Activated naive CD4-positive, alpha-beta T cell treated with anti-CD3 and anti-CD28 coated beads, Interleukin-2, amount 50 U/mL, for 24 hours (primary cell): Measurements from ENCODE around the gene THBS2.
"Not testable (repeated sequence)": the region's sequence is repeated elsewhere in the genome, so short reads cannot be mapped to it uniquely, and the experiment has no call there.

Source experiments
- H3K27ac Mint-ChIP-seq: one replicate; pipeline ENCODE4 v1.8.0; 2021; ENCODE audit warnings: mild to moderate bottlenecking, mixed read lengths
- H3K27me3 Mint-ChIP-seq: one replicate; pipeline ENCODE4 v1.8.0; 2021; ENCODE audit warnings: mixed read lengths
- H3K36me3 Mint-ChIP-seq: one replicate; pipeline ENCODE4 v1.8.0; 2021; ENCODE audit warnings: mixed read lengths
- H3K4me1 Mint-ChIP-seq: one replicate; pipeline ENCODE4 v1.8.0; 2021; ENCODE audit warnings: mixed read lengths
- H3K4me3 Mint-ChIP-seq: one replicate; pipeline ENCODE4 v1.8.0; 2021; ENCODE audit warnings: mild to moderate bottlenecking, mixed read lengths
- H3K9me3 Mint-ChIP-seq: one replicate; pipeline ENCODE4 v1.8.0; 2021; ENCODE audit warnings: mixed read lengths

The THBS2 gene

GRCh38 chr6:169263836-169264608 is 10.4 kb upstream of the THBS2 start:
- Mint-ChIP-seq H3K4me1 (no peaks in the 10 kb centered on the region), H3K9me3 (no peaks in the 10 kb centered on the region), H3K36me3 (no peaks in the 10 kb centered on the region), H3K27ac (no peak overlapping the region), H3K4me3 (no peak overlapping the region), H3K27me3 (peaks cover 7% of the 10 kb centered on the region)

DNA sequence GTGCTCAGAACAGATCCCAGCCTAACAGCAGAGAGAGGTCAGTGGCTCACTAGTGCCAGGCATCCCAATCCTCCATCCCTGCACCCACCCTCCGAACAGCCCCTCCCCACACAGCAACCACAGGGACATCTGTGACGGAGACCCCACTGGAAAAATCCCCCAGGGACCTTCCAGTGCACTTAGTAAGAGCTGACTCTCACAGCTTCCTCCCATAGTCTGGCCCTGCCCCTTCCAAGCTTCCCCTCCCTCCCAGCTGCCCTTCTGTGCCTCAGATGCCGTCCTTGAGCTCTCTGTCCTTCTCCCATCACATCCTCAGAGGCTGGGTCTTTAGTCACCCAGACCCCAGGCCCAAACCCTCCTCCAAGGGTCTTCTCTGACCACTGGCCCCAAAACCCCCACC is 9.7 kb upstream of the THBS2 start:
- H3K36me3 Mint-ChIP-seq, result no peaks in the 10 kb centered on the region
- no peaks in the 10 kb centered on the region for H3K9me3 Mint-ChIP-seq
- H3K27ac Mint-ChIP-seq, result no peak overlapping the region
- H3K27me3 Mint-ChIP-seq, result peaks cover 9% of the 10 kb centered on the region
- H3K4me1 Mint-ChIP-seq, result no peaks in the 10 kb centered on the region
- H3K4me3 Mint-ChIP-seq, result no peak overlapping the region

GRCh38 chr6:169262602-169263001 is 9.0 kb upstream of the THBS2 start:
- not testable (repeated sequence) for H3K4me3 Mint-ChIP-seq, H3K27ac Mint-ChIP-seq, H3K9me3 Mint-ChIP-seq, H3K4me1 Mint-ChIP-seq, H3K36me3 Mint-ChIP-seq
- peaks cover 11% of the 10 kb centered on the region for H3K27me3 Mint-ChIP-seq

GRCh38 chr6:169256518-169256917 is 2.9 kb upstream of the THBS2 start:
- Mint-ChIP-seq H3K27ac (no peak overlapping the region), H3K4me1 (peaks cover 25% of the 10 kb centered on the region), H3K27me3 (peaks cover 52% of the 10 kb centered on the region), H3K4me3 (no peak overlapping the region), H3K9me3 (no peaks in the 10 kb centered on the region), H3K36me3 (no peaks in the 10 kb centered on the region)

DNA sequence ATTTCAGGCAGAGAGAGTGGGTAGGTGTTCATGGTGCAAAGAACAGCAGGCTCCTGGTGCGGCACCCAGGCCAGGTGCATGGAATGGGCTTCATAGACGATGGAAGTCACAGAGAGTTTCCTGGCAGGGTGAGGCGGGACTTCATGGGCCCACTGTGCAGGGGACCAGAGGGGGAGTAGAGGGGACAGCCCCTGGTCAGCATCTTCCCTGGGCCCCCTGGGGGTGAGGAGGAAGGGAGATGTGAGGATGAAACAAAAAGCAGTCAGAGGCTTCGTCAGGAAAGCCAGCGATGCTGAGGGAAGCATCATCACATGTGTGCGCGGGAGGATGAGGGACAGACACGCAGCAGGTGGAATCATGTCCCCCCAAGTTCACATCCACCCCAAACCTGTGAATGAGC is 2.4 kb upstream of the THBS2 start:
- Mint-ChIP-seq H3K4me1 (peaks cover 25% of the 10 kb centered on the region), H3K4me3 (no peak overlapping the region), H3K27me3 (peaks cover 54% of the 10 kb centered on the region), H3K9me3 (no peaks in the 10 kb centered on the region), H3K36me3 (no peaks in the 10 kb centered on the region), H3K27ac (no peak overlapping the region)

DNA sequence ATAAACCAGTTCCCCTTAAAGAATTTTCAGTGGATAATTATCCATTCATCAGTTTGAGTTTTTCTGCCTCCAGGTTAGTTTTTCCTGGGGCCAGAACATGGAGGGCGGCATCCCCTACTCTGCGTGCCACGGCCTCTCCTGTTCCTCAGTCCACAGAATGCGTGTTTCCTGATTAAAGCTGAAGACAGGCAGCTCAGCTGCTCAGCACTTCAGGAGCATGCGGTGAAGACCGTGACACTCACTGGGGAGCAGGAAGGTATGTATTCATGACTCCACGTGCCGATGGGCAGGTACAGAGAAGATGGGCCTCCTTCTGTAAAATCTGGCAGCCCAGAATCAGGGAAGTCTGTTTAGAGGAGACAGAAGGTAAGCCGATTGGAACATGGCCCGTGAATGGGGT is 2.0 kb upstream of the THBS2 start:
- peaks cover 57% of the 10 kb centered on the region for H3K27me3 Mint-ChIP-seq
- no peaks in the 10 kb centered on the region for H3K9me3 Mint-ChIP-seq
- no peak overlapping the region for H3K27ac Mint-ChIP-seq

GRCh38 chr6:169254456-169255316 is 1.0 kb upstream of the THBS2 start:
- H3K27ac Mint-ChIP-seq, result no peak overlapping the region
- H3K9me3 Mint-ChIP-seq, result no peaks in the 10 kb centered on the region
- H3K4me1 Mint-ChIP-seq, result peaks cover 25% of the 10 kb centered on the region
- peaks cover 61% of the 10 kb centered on the region for H3K27me3 Mint-ChIP-seq
- H3K36me3 Mint-ChIP-seq, result no peaks in the 10 kb centered on the region
- H3K4me3 Mint-ChIP-seq, result no peak overlapping the region

More for the DNA sequence above, 2.0 kb upstream of the THBS2 start:
- Mint-ChIP-seq H3K4me1 (peaks cover 25% of the 10 kb centered on the region), H3K36me3 (no peaks in the 10 kb centered on the region), H3K4me3 (no peak overlapping the region)

GRCh38 chr6:169252505-169253189 is 999 bp downstream of the THBS2 start:
- no peak overlapping the region for H3K27ac Mint-ChIP-seq
- peaks cover 57% of the 10 kb centered on the region for H3K27me3 Mint-ChIP-seq
- peaks cover 25% of the 10 kb centered on the region for H3K4me1 Mint-ChIP-seq
- no peak overlapping the region for H3K4me3 Mint-ChIP-seq
- H3K36me3 Mint-ChIP-seq, result no peaks in the 10 kb centered on the region
- no peaks in the 10 kb centered on the region for H3K9me3 Mint-ChIP-seq

DNA sequence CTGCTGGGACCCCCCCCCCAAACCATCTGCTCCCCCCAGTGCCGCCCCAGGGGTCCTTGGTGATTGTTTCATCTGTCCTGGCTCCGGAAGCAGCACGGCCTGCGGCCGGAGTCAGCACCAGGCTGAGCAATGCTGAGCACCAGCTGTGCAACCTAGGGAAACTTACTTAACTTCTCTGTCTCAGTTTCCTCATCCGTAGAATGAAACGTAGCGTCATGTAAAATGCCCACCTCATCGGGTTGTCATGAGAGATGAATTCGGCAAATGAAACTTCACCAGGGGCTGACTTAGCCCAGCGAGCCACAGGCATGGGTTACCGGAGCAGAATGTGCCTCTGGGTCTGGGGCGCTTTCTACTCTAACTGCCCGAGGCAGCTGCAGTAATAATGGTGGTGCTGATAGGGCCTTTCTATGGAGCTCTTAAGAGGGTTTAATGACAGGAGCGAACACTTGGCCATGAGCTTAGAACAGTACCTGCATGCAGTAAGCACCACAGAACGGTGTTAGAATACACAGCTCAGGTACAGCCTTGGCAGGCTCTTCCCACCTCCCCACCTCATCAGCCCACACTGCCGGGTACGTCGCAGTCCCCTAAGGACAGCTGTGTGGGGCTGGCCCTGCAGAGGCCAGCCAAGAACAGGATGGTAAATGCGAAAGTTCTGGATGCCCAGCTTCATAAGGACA is 1.7 kb downstream of the THBS2 start:
- H3K27ac Mint-ChIP-seq, result no peak overlapping the region
- H3K9me3 Mint-ChIP-seq, result no peaks in the 10 kb centered on the region
- peaks cover 25% of the 10 kb centered on the region for H3K4me1 Mint-ChIP-seq
- peaks cover 53% of the 10 kb centered on the region for H3K27me3 Mint-ChIP-seq
- no peak overlapping the region for H3K4me3 Mint-ChIP-seq
- H3K36me3 Mint-ChIP-seq, result no peaks in the 10 kb centered on the region

DNA sequence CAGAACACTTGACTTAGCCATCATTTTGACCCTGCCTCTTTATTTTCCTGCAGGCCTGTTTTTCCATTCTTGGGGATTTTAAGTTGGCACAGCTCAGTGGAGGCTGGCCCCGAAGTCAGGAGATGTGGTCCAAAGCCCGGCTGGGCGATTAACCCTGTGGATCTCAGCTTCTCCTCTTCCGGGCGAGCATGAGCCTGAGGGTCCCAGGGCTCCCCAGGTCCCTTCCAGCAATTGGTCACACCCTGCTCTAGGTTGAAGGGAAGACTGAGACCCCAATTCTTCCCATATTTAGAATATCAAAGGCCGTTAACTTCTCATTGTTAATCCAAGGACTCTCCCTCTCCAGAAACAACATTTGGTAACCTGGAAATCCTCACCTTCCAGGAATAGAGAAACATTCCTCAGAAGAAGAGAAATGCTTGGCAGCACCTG is 2.3 kb downstream of the THBS2 start:
- H3K27me3 Mint-ChIP-seq, result peaks cover 53% of the 10 kb centered on the region
- no peaks in the 10 kb centered on the region for H3K36me3 Mint-ChIP-seq
- no peak overlapping the region for H3K27ac Mint-ChIP-seq
- H3K4me3 Mint-ChIP-seq, result no peak overlapping the region
- no peaks in the 10 kb centered on the region for H3K9me3 Mint-ChIP-seq
- H3K4me1 Mint-ChIP-seq, result peaks cover 25% of the 10 kb centered on the region

DNA sequence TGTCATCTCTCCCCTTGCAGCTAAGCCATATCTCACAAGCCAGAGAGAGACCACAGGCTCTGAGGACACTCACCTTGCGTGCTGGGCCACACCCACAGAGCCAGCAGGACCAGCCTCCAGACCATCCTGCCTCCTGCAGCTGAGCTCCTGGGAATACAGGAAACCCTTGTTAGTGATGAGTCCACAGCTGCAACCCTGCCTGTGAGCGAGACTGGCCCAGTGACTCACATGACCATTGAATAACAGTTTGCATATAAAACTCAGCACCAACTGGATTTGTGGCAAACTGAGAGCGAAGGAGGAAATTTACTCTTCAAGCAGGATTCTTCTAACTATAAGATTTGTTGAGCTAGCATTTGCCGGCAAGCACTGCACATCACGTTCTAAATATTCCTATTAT is 3.0 kb downstream of the THBS2 start:
- Mint-ChIP-seq H3K27ac (no peak overlapping the region), H3K36me3 (no peaks in the 10 kb centered on the region), H3K9me3 (no peaks in the 10 kb centered on the region), H3K4me3 (no peak overlapping the region), H3K4me1 (peaks cover 25% of the 10 kb centered on the region), H3K27me3 (peaks cover 45% of the 10 kb centered on the region)

GRCh38 chr6:169249057-169249456 is 4.6 kb downstream of the THBS2 start:
- no peaks in the 10 kb centered on the region for H3K36me3 Mint-ChIP-seq

DNA sequence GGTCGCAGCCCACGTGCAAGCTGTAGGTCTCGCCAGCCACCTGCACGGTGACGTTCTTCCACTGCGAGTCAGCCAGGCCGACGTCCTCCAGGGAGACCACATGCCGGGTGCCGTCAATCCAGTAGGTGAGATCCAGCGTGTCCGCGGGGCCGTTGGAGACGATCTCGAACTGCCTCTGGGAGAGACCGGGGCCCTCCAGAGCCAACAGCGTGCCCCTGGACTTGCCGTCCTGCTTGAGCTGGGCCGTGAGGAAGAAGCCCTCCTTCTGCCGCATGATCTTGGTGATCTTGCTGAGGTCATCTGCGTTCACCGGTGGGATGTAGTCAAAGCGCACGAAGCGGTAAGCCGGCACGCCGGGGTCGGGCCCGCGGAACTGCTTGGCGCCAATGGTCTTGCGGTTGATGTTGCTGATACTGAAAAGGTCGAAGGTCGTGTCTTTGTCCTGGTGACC is 5.1 kb downstream of the THBS2 start:
- no peak overlapping the region for H3K27ac Mint-ChIP-seq
- H3K36me3 Mint-ChIP-seq, result no peaks in the 10 kb centered on the region
- H3K9me3 Mint-ChIP-seq, result no peaks in the 10 kb centered on the region
- peaks cover 29% of the 10 kb centered on the region for H3K27me3 Mint-ChIP-seq
- peaks cover 15% of the 10 kb centered on the region for H3K4me1 Mint-ChIP-seq
- H3K4me3 Mint-ChIP-seq, result no peak overlapping the region

More at GRCh38 chr6:169249057-169249456, 4.6 kb downstream of the THBS2 start:
- Mint-ChIP-seq H3K4me3 (no peak overlapping the region), H3K9me3 (no peaks in the 10 kb centered on the region), H3K27ac (no peak overlapping the region), H3K4me1 (peaks cover 20% of the 10 kb centered on the region), H3K27me3 (peaks cover 35% of the 10 kb centered on the region)

DNA sequence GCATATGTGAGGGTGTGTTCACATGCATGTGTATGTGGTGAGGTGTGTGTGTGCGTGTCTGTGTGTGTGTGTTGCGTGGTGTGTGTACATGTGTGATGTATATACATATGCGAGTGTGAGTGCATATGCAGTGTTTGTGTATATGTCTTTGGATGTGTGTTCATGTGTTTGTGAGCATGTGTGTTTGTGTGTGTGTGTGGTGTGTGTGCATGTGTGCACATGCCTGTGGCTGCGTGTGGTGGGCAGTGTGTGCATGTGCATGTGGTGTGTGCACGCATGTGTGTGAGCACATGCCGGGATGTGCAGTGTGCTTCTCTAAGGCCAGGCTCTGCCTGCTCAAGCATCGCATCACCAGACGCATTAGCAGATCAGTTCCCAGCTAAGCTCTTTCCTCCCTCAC is 5.7 kb downstream of the THBS2 start:
- no peaks in the 10 kb centered on the region for H3K9me3 Mint-ChIP-seq
- peaks cover 9% of the 10 kb centered on the region for H3K4me1 Mint-ChIP-seq
- no peak overlapping the region for H3K4me3 Mint-ChIP-seq
- H3K27ac Mint-ChIP-seq, result no peak overlapping the region
- peaks cover 24% of the 10 kb centered on the region for H3K27me3 Mint-ChIP-seq
- no peaks in the 10 kb centered on the region for H3K36me3 Mint-ChIP-seq

GRCh38 chr6:169247419-169247818 is 6.2 kb downstream of the THBS2 start:
- no peaks in the 10 kb centered on the region for H3K9me3 Mint-ChIP-seq
- H3K4me1 Mint-ChIP-seq, result peaks cover 4% of the 10 kb centered on the region
- no peaks in the 10 kb centered on the region for H3K36me3 Mint-ChIP-seq
- peaks cover 19% of the 10 kb centered on the region for H3K27me3 Mint-ChIP-seq
- no peak overlapping the region for H3K27ac Mint-ChIP-seq
- no peak overlapping the region for H3K4me3 Mint-ChIP-seq
